Progenitor cell of endocrine pancreas (in vitro differentiated cells): ENCODE measurements around the gene ROCK2. TPM values are rescaled to one million over a fixed set of nuclear protein-coding genes. Genes with fewer than 3 reads are reported as not detected.

Experiments
- DNase-seq: peaks from one replicate; pipeline ENCODE4 v3.0.0; 2021; ENCODE audit warnings: low spot score; ENCODE audit not compliant: unreplicated experiment
- H3K27ac Mint-ChIP-seq: 2 replicates; pipeline ENCODE4 v1.8.0; 2021; ENCODE audit warnings: mild to moderate bottlenecking, moderate library complexity, mixed read lengths
- H3K27me3 Mint-ChIP-seq: 2 replicates; pipeline ENCODE4 v1.8.0; 2021; ENCODE audit warnings: mixed read lengths
- H3K36me3 Mint-ChIP-seq: 2 replicates; pipeline ENCODE4 v1.8.0; 2022; ENCODE audit warnings: mixed read lengths; ENCODE audit not compliant: insufficient read depth
- H3K4me1 Mint-ChIP-seq: 2 replicates; pipeline ENCODE4 v1.8.0; 2021; ENCODE audit warnings: low read depth, mixed read lengths
- H3K4me3 Mint-ChIP-seq: 2 replicates; pipeline ENCODE4 v1.8.0; 2021; ENCODE audit warnings: low read depth, mild to moderate bottlenecking, moderate library complexity, mixed read lengths
- H3K9me3 Mint-ChIP-seq: 2 replicates; pipeline ENCODE4 v1.8.0; 2021; ENCODE audit warnings: low read depth, mixed read lengths
- total RNA-seq: library from RNA; stranded (reverse); gene quantifications from 2 replicates; pipeline ENCODE4 v1.2.1, GENCODE V29; 2021
- TF ChIP-seq, protein P1 (sequence below): fragments of 200-600 bp; sonication (generic); IDR thresholded peaks from one replicate; pipeline ENCODE4 v1.5.0; 2021; ENCODE audit warnings: antibody characterized with exemption, mild to moderate bottlenecking; ENCODE audit not compliant: unreplicated experiment

ROCK2 gene
- total RNA-seq, 1 donor from 2014 or later: 43.8 TPM

GRCh38 chr2:11134349-11134748 is 210.1 kb downstream of the ROCK2 start:
- peaks cover 12% of the 10 kb centered on the region for H3K27me3 Mint-ChIP-seq
- TF ChIP-seq, protein P1, sequence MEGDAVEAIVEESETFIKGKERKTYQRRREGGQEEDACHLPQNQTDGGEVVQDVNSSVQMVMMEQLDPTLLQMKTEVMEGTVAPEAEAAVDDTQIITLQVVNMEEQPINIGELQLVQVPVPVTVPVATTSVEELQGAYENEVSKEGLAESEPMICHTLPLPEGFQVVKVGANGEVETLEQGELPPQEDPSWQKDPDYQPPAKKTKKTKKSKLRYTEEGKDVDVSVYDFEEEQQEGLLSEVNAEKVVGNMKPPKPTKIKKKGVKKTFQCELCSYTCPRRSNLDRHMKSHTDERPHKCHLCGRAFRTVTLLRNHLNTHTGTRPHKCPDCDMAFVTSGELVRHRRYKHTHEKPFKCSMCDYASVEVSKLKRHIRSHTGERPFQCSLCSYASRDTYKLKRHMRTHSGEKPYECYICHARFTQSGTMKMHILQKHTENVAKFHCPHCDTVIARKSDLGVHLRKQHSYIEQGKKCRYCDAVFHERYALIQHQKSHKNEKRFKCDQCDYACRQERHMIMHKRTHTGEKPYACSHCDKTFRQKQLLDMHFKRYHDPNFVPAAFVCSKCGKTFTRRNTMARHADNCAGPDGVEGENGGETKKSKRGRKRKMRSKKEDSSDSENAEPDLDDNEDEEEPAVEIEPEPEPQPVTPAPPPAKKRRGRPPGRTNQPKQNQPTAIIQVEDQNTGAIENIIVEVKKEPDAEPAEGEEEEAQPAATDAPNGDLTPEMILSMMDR: no peak
- no peak overlapping the region for H3K27ac Mint-ChIP-seq
- H3K4me3 Mint-ChIP-seq: no peak overlapping the region
- no peaks in the 10 kb centered on the region for H3K9me3 Mint-ChIP-seq
- H3K36me3 Mint-ChIP-seq: no peaks in the 10 kb centered on the region
- H3K4me1 Mint-ChIP-seq: peaks cover 4% of the 10 kb centered on the region
- no peak for DNase-seq

GRCh38 chr2:11133936-11134320 is 210.5 kb downstream of the ROCK2 start:
- Mint-ChIP-seq H3K27ac (no peak overlapping the region), H3K27me3 (peaks cover 12% of the 10 kb centered on the region), H3K4me3 (no peak overlapping the region), H3K4me1 (peaks cover 4% of the 10 kb centered on the region), H3K9me3 (no peaks in the 10 kb centered on the region), H3K36me3 (no peaks in the 10 kb centered on the region)
- TF ChIP-seq, protein P1: no peak
- DNase-seq: no peak

GRCh38 chr2:11133238-11133935 is 211.0 kb downstream of the ROCK2 start:
- peaks cover 4% of the 10 kb centered on the region for H3K4me1 Mint-ChIP-seq
- peaks cover 15% of the 10 kb centered on the region for H3K27me3 Mint-ChIP-seq
- H3K27ac Mint-ChIP-seq: peak overlapping the region; percentile 35
- H3K4me3 Mint-ChIP-seq: peak overlapping the region; percentile 81
- H3K9me3 Mint-ChIP-seq: no peaks in the 10 kb centered on the region
- TF ChIP-seq, protein P1: no peak
- no peak for DNase-seq
- no peaks in the 10 kb centered on the region for H3K36me3 Mint-ChIP-seq

DNA sequence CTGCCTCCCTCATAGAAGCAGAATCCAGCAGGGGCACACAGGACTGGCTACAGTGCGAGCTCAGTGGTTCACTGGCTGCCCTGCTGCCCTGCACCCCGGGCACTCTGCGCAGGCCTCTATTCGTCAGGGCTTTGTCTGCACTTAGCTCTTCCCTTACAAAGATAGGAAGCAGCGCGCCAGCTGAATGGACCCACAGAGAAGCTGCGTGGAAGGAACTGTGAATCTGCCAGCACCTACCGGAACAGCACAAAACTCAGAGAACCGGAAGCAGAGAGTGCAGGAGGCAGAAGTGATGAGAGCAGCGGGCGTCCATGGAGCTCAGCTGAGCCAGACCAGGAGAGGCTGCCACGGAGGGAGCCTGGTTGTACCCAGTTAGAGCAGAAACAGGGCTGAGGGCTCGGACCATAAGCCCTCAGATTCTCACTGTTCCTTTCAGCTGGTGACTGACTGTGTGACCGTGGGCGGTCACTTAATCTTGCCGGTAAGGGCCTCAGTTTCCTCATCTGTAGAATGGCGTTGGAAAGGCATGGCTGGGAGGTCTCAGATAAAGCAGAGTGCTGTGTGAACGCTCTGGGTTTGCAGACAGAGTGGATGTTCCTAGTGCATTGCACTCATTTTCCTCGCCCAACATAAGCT is 212.3 kb downstream of the ROCK2 start:
- Mint-ChIP-seq H3K27me3 (peaks cover 18% of the 10 kb centered on the region), H3K9me3 (no peaks in the 10 kb centered on the region), H3K27ac (peak overlapping the region; percentile 35), H3K36me3 (no peaks in the 10 kb centered on the region), H3K4me3 (peak overlapping the region; percentile 81), H3K4me1 (peaks cover 4% of the 10 kb centered on the region)
- no peak for DNase-seq
- TF ChIP-seq, protein P1: no peak

DNA sequence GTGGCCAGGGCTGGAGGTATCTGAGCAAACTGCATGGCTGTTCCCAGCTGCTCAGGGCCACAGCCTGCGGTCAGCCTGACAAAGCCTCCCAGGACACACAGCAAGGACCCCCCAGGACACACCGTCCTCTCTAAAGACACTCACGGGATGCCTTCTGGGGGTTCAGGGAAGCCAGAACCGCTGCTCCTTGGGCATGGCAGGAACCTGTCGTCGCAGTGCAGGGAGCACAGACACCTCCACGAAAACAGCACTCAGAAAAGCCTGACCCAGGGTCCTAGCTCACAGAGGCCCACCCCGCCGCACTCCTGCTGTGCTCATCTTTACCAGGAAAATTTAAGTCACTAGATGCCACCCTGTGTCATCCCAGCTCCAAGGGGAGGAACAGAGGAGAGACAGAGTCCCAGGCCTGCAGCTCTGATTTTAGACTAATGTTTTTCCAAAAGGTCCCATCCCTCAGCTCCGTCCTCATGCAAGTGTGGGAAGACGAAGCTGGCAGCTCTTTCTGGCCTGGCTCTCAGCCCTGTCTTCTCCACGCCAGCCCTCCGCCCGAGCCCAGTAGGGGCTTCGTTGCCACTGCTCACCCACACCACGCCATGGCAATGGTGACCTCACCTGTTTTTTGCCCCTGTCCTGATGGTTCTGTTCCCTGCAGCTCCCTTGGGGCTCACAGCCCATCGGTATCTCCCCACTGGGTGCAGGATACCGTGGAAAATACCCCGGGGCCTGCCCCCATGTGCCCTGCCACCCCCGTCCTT is 213.1 kb downstream of the ROCK2 start:
- Mint-ChIP-seq H3K9me3 (no peaks in the 10 kb centered on the region), H3K4me1 (peaks cover 4% of the 10 kb centered on the region), H3K36me3 (no peaks in the 10 kb centered on the region), H3K27me3 (peaks cover 15% of the 10 kb centered on the region), H3K27ac (no peak overlapping the region), H3K4me3 (no peak overlapping the region)
- TF ChIP-seq, protein P1: no peak
- no peak for DNase-seq
